Measurements from ENCODE around the gene SKI. TPM values are rescaled to one million over a fixed set of nuclear protein-coding genes. Genes with fewer than 3 reads are reported as not detected.

SKI gene
- total and polyA plus RNA-seq, 7 experiments from 2014 or later = 0.61 to 278 (median 95.3) TPM

GRCh38 chr1:2340918-2341254, 112.8 kb downstream of the SKI start:
- Histone ChIP-seq H3K9me3 (ENCODE audit: control insufficient read depth in 2 of 3, low read length in 3 of 3) (no peaks in the 10 kb centered on the region), H3K27ac (ENCODE audit: low read depth, low read length) (no peak overlapping the region), H3K4me1 (ENCODE audit: control insufficient read depth in 2 of 2, insufficient read depth in 2 of 2, low read length in 2 of 2) (no peaks in the 10 kb centered on the region), H3K36me3 (ENCODE audit: control insufficient read depth in 2 of 3, insufficient read depth in 3 of 3, low read length in 3 of 3) (no peaks in the 10 kb centered on the region), H3K27me3 (ENCODE audit: control insufficient read depth in 2 of 2, insufficient read depth in 2 of 2, low read length in 2 of 2) (no peaks in the 10 kb centered on the region), H3K4me3 (ENCODE audit: low read length) (no peak overlapping the region)
- intact Hi-C loops (cut with micrococcal nuclease) = no loop called here
- Mint-ChIP-seq H3K27me3 (no peaks in the 10 kb centered on the region), H3K9me3 (no peaks in the 10 kb centered on the region), H3K36me3 (no peaks in the 10 kb centered on the region), H3K27ac (no peak overlapping the region), H3K4me1 (no peaks in the 10 kb centered on the region), H3K4me3 (no peak overlapping the region)
- DNase-seq (no peak), ATAC-seq (no peak)
- CTCF ChIA-PET = no interaction called here
- POLR2A ChIA-PET = no interaction called here

GRCh38 chr1:2341706-2342383, 113.7 kb downstream of the SKI start:
- H3K27me3 ChIP-seq (ENCODE audit: control insufficient read depth in 2 of 2, insufficient read depth in 2 of 2, low read length in 2 of 2) = no peaks in the 10 kb centered on the region
- Mint-ChIP-seq H3K27me3 (no peaks in the 10 kb centered on the region), H3K9me3 (no peaks in the 10 kb centered on the region), H3K27ac (no peak overlapping the region), H3K4me1 (no peaks in the 10 kb centered on the region), H3K4me3 (no peak overlapping the region), H3K36me3 (no peaks in the 10 kb centered on the region)
- ChIA-PET POLR2A (no interaction called here), CTCF (no interaction called here)
- H3K9me3 ChIP-seq (ENCODE audit: control insufficient read depth in 2 of 3, low read length in 3 of 3) = no peaks in the 10 kb centered on the region
- no peaks in the 10 kb centered on the region for H3K4me1 ChIP-seq (ENCODE audit: control insufficient read depth in 2 of 2, insufficient read depth in 2 of 2, low read length in 2 of 2)
- no peaks in the 10 kb centered on the region for H3K36me3 ChIP-seq (ENCODE audit: control insufficient read depth in 2 of 3, insufficient read depth in 3 of 3, low read length in 3 of 3)
- peak in 1 of 9 donors; percentile 1 for DNase-seq
- no peak overlapping the region for H3K4me3 ChIP-seq (ENCODE audit: low read length)
- intact Hi-C loops (cut with micrococcal nuclease) = no loop called here
- no peak overlapping the region for H3K27ac ChIP-seq (ENCODE audit: low read depth, low read length)
- ATAC-seq = no peak

GRCh38 chr1:2342384-2343022, 114.4 kb downstream of the SKI start:
- DNase-seq (peak in 1 of 9 donors; percentile 3), ATAC-seq (no peak)
- Histone ChIP-seq H3K27me3 (ENCODE audit: control insufficient read depth in 2 of 2, insufficient read depth in 2 of 2, low read length in 2 of 2) (no peaks in the 10 kb centered on the region), H3K4me1 (ENCODE audit: control insufficient read depth in 2 of 2, insufficient read depth in 2 of 2, low read length in 2 of 2) (no peaks in the 10 kb centered on the region), H3K36me3 (ENCODE audit: control insufficient read depth in 2 of 3, insufficient read depth in 3 of 3, low read length in 3 of 3) (no peaks in the 10 kb centered on the region), H3K27ac (ENCODE audit: low read depth, low read length) (no peak overlapping the region), H3K9me3 (ENCODE audit: control insufficient read depth in 2 of 3, low read length in 3 of 3) (no peaks in the 10 kb centered on the region), H3K4me3 (ENCODE audit: low read length) (no peak overlapping the region)
- Mint-ChIP-seq H3K36me3 (no peaks in the 10 kb centered on the region), H3K27ac (no peak overlapping the region), H3K27me3 (no peaks in the 10 kb centered on the region), H3K4me1 (no peaks in the 10 kb centered on the region), H3K4me3 (no peak overlapping the region), H3K9me3 (no peaks in the 10 kb centered on the region)
- intact Hi-C loops (cut with micrococcal nuclease) = no loop called here
- ChIA-PET POLR2A (no interaction called here), CTCF (no interaction called here)

DNA sequence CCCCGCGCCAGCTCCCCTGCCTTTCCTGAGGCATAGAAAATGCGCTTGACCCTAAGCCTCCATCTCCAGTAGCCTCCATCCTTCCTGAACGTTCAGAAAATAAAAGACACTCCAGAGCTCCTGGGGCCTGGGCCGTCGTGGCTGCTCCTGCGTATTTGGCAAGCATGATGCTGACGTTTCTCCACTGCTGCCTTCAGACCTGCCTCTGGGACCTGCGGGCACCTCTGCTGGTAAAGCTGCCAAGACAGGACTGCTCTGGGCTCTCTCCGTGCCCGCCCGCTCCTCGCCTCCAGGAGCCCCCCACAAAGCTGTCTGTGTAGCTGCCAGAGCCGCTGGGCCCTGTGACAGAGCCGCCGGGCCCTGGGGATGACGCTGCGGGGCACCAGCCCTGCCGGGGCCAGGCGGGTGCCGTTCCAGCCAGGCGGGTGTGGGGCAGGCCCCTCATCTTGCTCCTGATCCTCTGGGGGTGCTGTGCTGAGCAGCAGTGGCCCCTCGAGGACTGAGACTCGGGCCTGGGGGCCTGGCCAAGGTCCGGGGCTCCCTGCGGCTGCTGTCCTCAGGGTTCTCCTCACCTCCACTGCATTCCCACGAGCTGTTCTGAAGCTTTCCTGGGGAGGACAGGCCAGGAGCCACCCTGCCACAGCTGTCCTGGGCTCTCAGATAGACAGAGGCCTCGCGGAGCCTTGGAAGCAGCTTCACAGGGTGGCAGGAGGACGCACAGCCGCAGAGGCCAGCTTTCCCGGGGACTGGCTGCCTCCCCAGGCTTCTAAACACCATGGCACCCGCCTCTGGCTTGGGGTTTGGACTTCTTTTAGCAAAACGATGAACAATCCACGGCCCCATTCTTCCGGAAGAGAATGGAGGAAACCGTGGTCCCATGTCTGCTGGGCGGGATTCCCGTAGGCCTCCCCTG, 115.2 kb downstream of the SKI start:
- Histone ChIP-seq H3K27ac (ENCODE audit: low read depth, low read length) (no peak overlapping the region), H3K4me3 (ENCODE audit: low read length) (no peak overlapping the region), H3K27me3 (ENCODE audit: control insufficient read depth in 2 of 2, insufficient read depth in 2 of 2, low read length in 2 of 2) (no peaks in the 10 kb centered on the region), H3K36me3 (ENCODE audit: control insufficient read depth in 2 of 3, insufficient read depth in 3 of 3, low read length in 3 of 3) (no peaks in the 10 kb centered on the region), H3K4me1 (ENCODE audit: control insufficient read depth in 2 of 2, insufficient read depth in 2 of 2, low read length in 2 of 2) (no peaks in the 10 kb centered on the region), H3K9me3 (ENCODE audit: control insufficient read depth in 2 of 3, low read length in 3 of 3) (no peaks in the 10 kb centered on the region)
- ChIA-PET CTCF (interaction anchor here (1.6 kb wide), 1 partner anchor 38 kb away, joined by 3 read pairs; no protein-coding TSS in a partner anchor), POLR2A (no interaction called here)
- no peaks in the 10 kb centered on the region for H3K36me3 Mint-ChIP-seq
- ATAC-seq (no peak), DNase-seq (peak in 1 of 9 donors; percentile 5)
- intact Hi-C loops (cut with micrococcal nuclease) = no loop called here
- H3K27me3 Mint-ChIP-seq = no peaks in the 10 kb centered on the region
- H3K9me3 Mint-ChIP-seq = no peaks in the 10 kb centered on the region
- H3K27ac Mint-ChIP-seq = no peak overlapping the region
- H3K4me3 Mint-ChIP-seq = no peak overlapping the region
- H3K4me1 Mint-ChIP-seq = no peaks in the 10 kb centered on the region

GRCh38 chr1:2344121-2344681, 116.1 kb downstream of the SKI start:
- no peaks in the 10 kb centered on the region for H3K9me3 ChIP-seq (ENCODE audit: control insufficient read depth in 2 of 3, low read length in 3 of 3)
- no peak overlapping the region for H3K4me3 Mint-ChIP-seq

GRCh38 chr1:2344744-2345296, 116.7 kb downstream of the SKI start:
- CTCF ChIA-PET = interaction anchor here (1.6 kb wide), 1 partner anchor 36 kb away, joined by 3 read pairs; no protein-coding TSS in a partner anchor
- DNase-seq = peak in 1 of 9 donors; percentile 3
- POLR2A ChIA-PET = no interaction called here
- Mint-ChIP-seq H3K4me1 (no peaks in the 10 kb centered on the region), H3K27me3 (no peaks in the 10 kb centered on the region), H3K27ac (no peak overlapping the region), H3K9me3 (no peaks in the 10 kb centered on the region), H3K4me3 (no peak overlapping the region), H3K36me3 (no peaks in the 10 kb centered on the region)
- Histone ChIP-seq H3K4me1 (ENCODE audit: control insufficient read depth in 2 of 2, insufficient read depth in 2 of 2, low read length in 2 of 2) (no peaks in the 10 kb centered on the region), H3K27me3 (ENCODE audit: control insufficient read depth in 2 of 2, insufficient read depth in 2 of 2, low read length in 2 of 2) (no peaks in the 10 kb centered on the region), H3K36me3 (ENCODE audit: control insufficient read depth in 2 of 3, insufficient read depth in 3 of 3, low read length in 3 of 3) (no peaks in the 10 kb centered on the region), H3K27ac (ENCODE audit: low read depth, low read length) (no peak overlapping the region), H3K9me3 (ENCODE audit: control insufficient read depth in 2 of 3, low read length in 3 of 3) (no peaks in the 10 kb centered on the region), H3K4me3 (ENCODE audit: low read length) (no peak overlapping the region)
- intact Hi-C loops (cut with micrococcal nuclease) = no loop called here
- ATAC-seq = no peak

More at GRCh38 chr1:2344121-2344681, 116.1 kb downstream of the SKI start:
- no peaks in the 10 kb centered on the region for H3K27me3 ChIP-seq (ENCODE audit: control insufficient read depth in 2 of 2, insufficient read depth in 2 of 2, low read length in 2 of 2)
- H3K4me3 ChIP-seq (ENCODE audit: low read length) = no peak overlapping the region
- H3K36me3 ChIP-seq (ENCODE audit: control insufficient read depth in 2 of 3, insufficient read depth in 3 of 3, low read length in 3 of 3) = no peaks in the 10 kb centered on the region
- CTCF ChIA-PET = interaction anchor here (1.6 kb wide), 1 partner anchor 37 kb away, joined by 3 read pairs; no protein-coding TSS in a partner anchor
- Mint-ChIP-seq H3K4me1 (no peaks in the 10 kb centered on the region), H3K27me3 (no peaks in the 10 kb centered on the region), H3K27ac (no peak overlapping the region), H3K36me3 (no peaks in the 10 kb centered on the region), H3K9me3 (no peaks in the 10 kb centered on the region)
- H3K27ac ChIP-seq (ENCODE audit: low read depth, low read length) = no peak overlapping the region
- intact Hi-C loops (cut with micrococcal nuclease) = no loop called here
- DNase-seq (peak in 1 of 9 donors; percentile 3), ATAC-seq (no peak)
- POLR2A ChIA-PET = no interaction called here
- H3K4me1 ChIP-seq (ENCODE audit: control insufficient read depth in 2 of 2, insufficient read depth in 2 of 2, low read length in 2 of 2) = no peaks in the 10 kb centered on the region
